GM10847 (cell line): Measurements from ENCODE around the gene LRP4.

Source experiments
- POLR2A ChIP-seq: IDR thresholded peaks from 2 replicates; pipeline ENCODE4 v1.6.1; 2011; ENCODE audit not compliant: insufficient read length; ENCODE audit errors: extremely low read depth

LRP4 gene

GRCh38 chr11:46838501-46838900 lies 79.8 kb downstream of the LRP4 start:
- TF ChIP-seq POLR2A = no peak

- no peak for TF ChIP-seq POLR2A
These were observed 80.5 kb downstream of the LRP4 start for GRCh38 chr11:46837860-46838259.

GRCh38 chr11:46836870-46837269 lies 81.5 kb downstream of the LRP4 start:
- TF ChIP-seq POLR2A = no peak

- TF ChIP-seq POLR2A = no peak
These were observed 81.9 kb downstream of the LRP4 start for GRCh38 chr11:46836431-46836830.

- no peak for TF ChIP-seq POLR2A
These were observed 82.5 kb downstream of the LRP4 start for GRCh38 chr11:46835897-46836296.

- no peak for TF ChIP-seq POLR2A
These were observed 83.5 kb downstream of the LRP4 start for GRCh38 chr11:46834821-46835220.

GRCh38 chr11:46832511-46833214 lies 85.7 kb downstream of the LRP4 start:
- no peak for TF ChIP-seq POLR2A

GRCh38 chr11:46827995-46828394 lies 90.4 kb downstream of the LRP4 start:
- no peak for TF ChIP-seq POLR2A

GRCh38 chr11:46826310-46827044 lies 91.9 kb downstream of the LRP4 start:
- no peak for TF ChIP-seq POLR2A

- no peak for TF ChIP-seq POLR2A
These were observed 109.4 kb downstream of the LRP4 start for GRCh38 chr11:46808799-46809431.
